ENCODE measurements around the gene IL27RA. TPM values are rescaled to one million over a fixed set of nuclear protein-coding genes. Genes with fewer than 3 reads are reported as not detected.

The IL27RA gene
- total RNA-seq, 1 experiment from 2014 or later, result 7.0 TPM

GRCh38 chr19:14096272-14096992 is 64.9 kb downstream of the IL27RA start:
- H3K27me3 Mint-ChIP-seq (ENCODE audit: unreplicated experiment), result no peaks in the 10 kb centered on the region
- DNase-seq, result no peak
- H3K4me3 Mint-ChIP-seq (ENCODE audit: low read depth, unreplicated experiment), result no peak overlapping the region
- no peak for TF ChIP-seq CTCF (IDR thresholded peaks at IDR 0.05; ENCODE audit: unreplicated experiment)
- no TSS peak for BruUV-seq (replicated peaks)
- H3K36me3 Mint-ChIP-seq (ENCODE audit: insufficient read depth, unreplicated experiment), result peaks cover 11% of the 10 kb centered on the region
- intact Hi-C loops (cut with micrococcal nuclease; ENCODE audit: unreplicated experiment), result no loop called here
- H3K27ac Mint-ChIP-seq (ENCODE audit: unreplicated experiment), result no peak overlapping the region
- H3K9me3 Mint-ChIP-seq (ENCODE audit: low read depth, unreplicated experiment), result no peaks in the 10 kb centered on the region
- H3K4me1 Mint-ChIP-seq (ENCODE audit: low read depth, unreplicated experiment), result no peaks in the 10 kb centered on the region
- CTCF ChIA-PET, result interaction anchor here (0.7 to 1.3 kb wide), 2 partner anchors 21 to 245 kb away, joined by 3 to 4 read pairs; partner anchors contain the start of gene PRKACA

- CTCF ChIA-PET, result no interaction called here
- H3K4me3 Mint-ChIP-seq (ENCODE audit: low read depth, unreplicated experiment), result no peak overlapping the region
- intact Hi-C loops (cut with micrococcal nuclease; ENCODE audit: unreplicated experiment), result no loop called here
- peaks cover 10% of the 10 kb centered on the region for H3K36me3 Mint-ChIP-seq (ENCODE audit: insufficient read depth, unreplicated experiment)
- TF ChIP-seq CTCF (IDR thresholded peaks at IDR 0.05; ENCODE audit: unreplicated experiment), result no peak
- no peaks in the 10 kb centered on the region for H3K4me1 Mint-ChIP-seq (ENCODE audit: low read depth, unreplicated experiment)
- no peaks in the 10 kb centered on the region for H3K27me3 Mint-ChIP-seq (ENCODE audit: unreplicated experiment)
- no peak for DNase-seq
- H3K9me3 Mint-ChIP-seq (ENCODE audit: low read depth, unreplicated experiment), result no peaks in the 10 kb centered on the region
- H3K27ac Mint-ChIP-seq (ENCODE audit: unreplicated experiment), result no peak overlapping the region
- BruUV-seq (replicated peaks), result no TSS peak
Observed at GRCh38 chr19:14097532-14098151, 66.1 kb downstream of the IL27RA start.

- H3K9me3 Mint-ChIP-seq (ENCODE audit: low read depth, unreplicated experiment), result no peaks in the 10 kb centered on the region
- no peaks in the 10 kb centered on the region for H3K27me3 Mint-ChIP-seq (ENCODE audit: unreplicated experiment)
- CTCF ChIA-PET, result no interaction called here
- no peaks in the 10 kb centered on the region for H3K4me1 Mint-ChIP-seq (ENCODE audit: low read depth, unreplicated experiment)
- no peak for DNase-seq
- no TSS peak for BruUV-seq (replicated peaks)
- no peak for TF ChIP-seq CTCF (IDR thresholded peaks at IDR 0.05; ENCODE audit: unreplicated experiment)
- H3K36me3 Mint-ChIP-seq (ENCODE audit: insufficient read depth, unreplicated experiment), result peaks cover 10% of the 10 kb centered on the region
- H3K27ac Mint-ChIP-seq (ENCODE audit: unreplicated experiment), result no peak overlapping the region
- intact Hi-C loops (cut with micrococcal nuclease; ENCODE audit: unreplicated experiment), result no loop called here
- no peak overlapping the region for H3K4me3 Mint-ChIP-seq (ENCODE audit: low read depth, unreplicated experiment)
Observed at GRCh38 chr19:14101003-14101545, 69.5 kb downstream of the IL27RA start.

GRCh38 chr19:14102102-14102696 is 70.6 kb downstream of the IL27RA start:
- CTCF ChIA-PET, result no interaction called here
- Mint-ChIP-seq H3K9me3 (ENCODE audit: low read depth, unreplicated experiment) (no peaks in the 10 kb centered on the region), H3K4me1 (ENCODE audit: low read depth, unreplicated experiment) (no peaks in the 10 kb centered on the region), H3K36me3 (ENCODE audit: insufficient read depth, unreplicated experiment) (peaks cover 5% of the 10 kb centered on the region), H3K4me3 (ENCODE audit: low read depth, unreplicated experiment) (no peak overlapping the region), H3K27me3 (ENCODE audit: unreplicated experiment) (no peaks in the 10 kb centered on the region), H3K27ac (ENCODE audit: unreplicated experiment) (no peak overlapping the region)
- TF ChIP-seq CTCF (IDR thresholded peaks at IDR 0.05; ENCODE audit: unreplicated experiment), result no peak
- no TSS peak for BruUV-seq (replicated peaks)
- intact Hi-C loops (cut with micrococcal nuclease; ENCODE audit: unreplicated experiment), result no loop called here
- no peak for DNase-seq

Data from Calu3 (cell line).